Ovary (tissue), 9 donors: ENCODE results near the gene SETD2. TPM values are rescaled to one million over a fixed set of nuclear protein-coding genes. Genes with fewer than 3 reads are reported as not detected.

Source experiments
- DNase-seq, 5 donors: peaks; one replicate each; pipeline ENCODE4 v3.0.0-alpha.2; 2019 to 2020
- H3K27ac ChIP-seq, 2 donors: fragments of 200-600 bp; one replicate each; pipeline versions ENCODE4 v1.5.1 to v1.8.0; 2019 to 2022
- H3K27me3 ChIP-seq: fragments of 200-600 bp; one replicate; pipeline ENCODE4 v1.8.0; 2022
- H3K36me3 ChIP-seq: fragments of 200-600 bp; sonication (generic); one replicate; pipeline ENCODE4 v1.5.1; 2019
- H3K4me1 ChIP-seq: one replicate; pipeline ENCODE4 v1.8.1; 2013; ENCODE audit warnings: mild to moderate bottlenecking, moderate library complexity; ENCODE audit not compliant: insufficient read depth
- H3K4me3 ChIP-seq: fragments of 200-600 bp; sonication (generic); one replicate; pipeline ENCODE4 v1.5.1; 2017
- H3K9me3 ChIP-seq, 2 donors: fragments of 200-600 bp in 1 of 2; sonication (generic) in 1 of 2; one replicate each; pipeline versions ENCODE4 v1.5.1 to v1.8.1; 2013 to 2019; ENCODE audit warnings: mild to moderate bottlenecking in 1 of 2, moderate library complexity in 1 of 2
- CTCF ChIP-seq, 3 donors: fragments of 450-650 bp in 2 of 3; fragments of 200-600 bp in 1 of 3; IDR thresholded peaks; one replicate each; pipeline versions ENCODE4 v1.5.1 to v1.8.0; 2016 to 2022; ENCODE audit warnings: antibody characterized with exemption in 3 of 3, mild to moderate bottlenecking in 1 of 3
- EP300 ChIP-seq: sonication (generic); formaldehyde crosslinking; IDR thresholded peaks from one replicate; pipeline ENCODE4 v1.6.1; 2017; ENCODE audit warnings: antibody characterized with exemption
- POLR2A ChIP-seq: fragments of 450-650 bp; IDR thresholded peaks from one replicate; pipeline ENCODE4 v1.6.1; 2017; ENCODE audit warnings: antibody characterized with exemption, mild to moderate bottlenecking, moderate library complexity
- WGBS, 3 donors: extraction: QIAGEN DNeasy Blood & Tissue Kit in 1 of 3; methylation state at CpG; one replicate each; pipeline versions ENCODE4 v1.1.5 to v1.1.7; 2013 to 2017; 5-methylcytosine and 5-hydroxymethylcytosine counted together
- intact Hi-C, 4 donors: fragments of 100-400 bp; cut with DNase I; formaldehyde crosslinking; loops; one replicate each; pipeline versions ENCODE4 v1.11.0 to v1.15.1; 2022 to 2023
- polyA plus RNA-seq, 2 donors: library from polyadenylated mRNA; stranded (reverse); fragments of 200-250 nt in 1 of 2; fragments of 350-450 nt in 1 of 2; fragmentation: Illumina TruSeq in 1 of 2; extraction: RNeasy Lipid Tissue Mini Kit (QIAGEN cat#74804) in 1 of 2; gene quantifications; one replicate each; pipeline ENCODE4 v1.2.3, GENCODE V29; 2013 to 2014
- total RNA-seq, 7 donors: library from RNA; depleted of rRNA in 2 of 7; stranded (reverse); fragments of >200 nt in 2 of 7; fragmentation: NEBNext Ultra II Directional in 3 of 7; extraction: Animal tissue kit (Norgen Biotek cat#: 25700) in 3 of 7; gene quantifications; one replicate each; pipeline versions ENCODE4 v1.1.0 to v1.2.4, GENCODE V29; 2016 to 2023
- donor health status: DM: no; HTN: no; CAD: no; lungs with moderate emphysema.
- donor health status: DM: no; HTN: no; CAD: no.
- donor health status: Bipolar disorder and iron deficiency.
- donor health status: DM: yes; HTN: yes; CAD: no.
- donor health status: DM: no; HTN: no; CAD: no.
- donor health status: DM: yes; HTN: yes; CAD: no.

SETD2 gene
- total and polyA plus RNA-seq, 9 donors: 22.9 to 62.9 (median 49.2) TPM

- TF ChIP-seq POLR2A: no peak
- no peak for TF ChIP-seq CTCF (IDR thresholded peaks at IDR 0.05)
- TF ChIP-seq EP300: no peak
- Histone ChIP-seq H3K4me3 (no peak overlapping the region), H3K27me3 (no peaks in the 10 kb centered on the region), H3K27ac (no peak overlapping the region), H3K9me3 (no peaks in the 10 kb centered on the region), H3K4me1 (peaks cover 14% of the 10 kb centered on the region), H3K36me3 (no peaks in the 10 kb centered on the region)
- intact Hi-C loops: no loop called here
- 51 to 65% (median 60%) methylated on average over 1 of the region's 1 CpG for WGBS, 3 donors
- no peak for DNase-seq
Observed at GRCh38 chr3:47156396-47156795, 7.5 kb downstream of the SETD2 start.

DNA sequence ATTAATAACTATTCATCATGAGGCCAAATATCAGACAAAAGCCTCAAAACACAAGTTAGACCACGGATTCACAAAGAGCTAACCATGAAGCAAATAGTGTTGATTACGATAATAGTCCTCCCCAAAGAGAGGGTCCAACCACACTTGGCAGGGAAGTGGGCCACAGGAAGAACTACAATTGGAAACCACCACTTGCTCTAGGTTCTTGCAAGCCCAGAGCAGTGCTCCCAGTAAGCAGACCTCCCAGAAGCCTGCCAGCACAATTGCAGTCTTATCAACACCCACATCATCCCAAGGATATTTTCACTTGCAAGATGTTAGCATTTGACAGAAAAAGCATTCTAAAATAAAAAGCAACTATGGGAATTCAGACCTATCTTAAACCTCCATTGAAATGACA lies 11.3 kb downstream of the SETD2 start:
- TF ChIP-seq POLR2A: no peak
- TF ChIP-seq CTCF (IDR thresholded peaks at IDR 0.05): no peak
- no peak for TF ChIP-seq EP300
- Histone ChIP-seq H3K27ac (no peak overlapping the region), H3K27me3 (no peaks in the 10 kb centered on the region), H3K4me1 (peaks cover 8% of the 10 kb centered on the region), H3K36me3 (no peaks in the 10 kb centered on the region), H3K4me3 (no peak overlapping the region), H3K9me3 (no peaks in the 10 kb centered on the region)
- DNase-seq: no peak
- WGBS, 3 donors: 72 to 79% (median 78%) methylated on average over 2 of the region's 2 CpGs
- intact Hi-C loops: no loop called here

GRCh38 chr3:47151836-47152235 lies 12.1 kb downstream of the SETD2 start:
- H3K4me1 ChIP-seq: peaks cover 6% of the 10 kb centered on the region
- no peaks in the 10 kb centered on the region for H3K9me3 ChIP-seq
- no peak for DNase-seq
- H3K27ac ChIP-seq: no peak overlapping the region
- intact Hi-C loops: no loop called here
- no peaks in the 10 kb centered on the region for H3K36me3 ChIP-seq
- 73 to 81% (median 81%) methylated on average over 1 of the region's 1 CpG for WGBS, 3 donors
- H3K4me3 ChIP-seq: no peak overlapping the region
- TF ChIP-seq POLR2A (no peak), EP300 (no peak), CTCF (IDR thresholded peaks at IDR 0.05) (no peak)
- H3K27me3 ChIP-seq: no peaks in the 10 kb centered on the region

DNA sequence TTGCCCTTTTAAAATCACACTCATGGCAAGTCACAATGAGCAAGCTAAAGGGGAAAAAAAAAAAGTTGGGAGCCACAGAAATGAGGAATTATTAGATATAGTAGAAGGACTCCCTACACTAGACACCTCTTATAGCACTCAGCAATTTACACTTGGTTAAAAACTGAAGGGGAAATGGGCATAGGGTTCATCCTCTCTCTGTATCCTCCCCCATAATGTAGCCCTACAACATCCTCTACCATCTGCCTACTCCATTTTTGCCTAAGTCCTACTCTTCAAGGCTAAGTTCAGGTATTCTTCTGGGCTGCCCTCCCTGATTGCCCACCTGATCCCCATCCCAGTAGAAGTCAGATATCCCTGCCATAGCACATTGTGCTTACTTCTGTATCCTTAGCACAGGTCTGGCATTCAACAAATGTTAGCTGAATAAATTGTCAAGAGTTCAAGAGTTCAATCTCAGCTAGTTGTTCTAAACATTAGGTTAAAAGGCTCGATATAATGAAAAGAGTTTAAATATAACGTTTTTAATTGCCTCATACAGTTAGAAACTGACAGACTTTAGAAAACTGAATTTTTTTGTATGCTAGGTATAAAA lies 14.5 kb downstream of the SETD2 start:
- intact Hi-C loops: no loop called here
- H3K9me3 ChIP-seq: no peaks in the 10 kb centered on the region
- no peaks in the 10 kb centered on the region for H3K27me3 ChIP-seq
- no peaks in the 10 kb centered on the region for H3K36me3 ChIP-seq
- H3K27ac ChIP-seq: no peak overlapping the region
- WGBS, 3 donors: 7 to 28% (median 15%) methylated on average over 2 of the region's 2 CpGs
- TF ChIP-seq POLR2A (no peak), CTCF (IDR thresholded peaks at IDR 0.05) (no peak), EP300 (no peak)
- DNase-seq: no peak
- no peak overlapping the region for H3K4me3 ChIP-seq
- peaks cover 6% of the 10 kb centered on the region for H3K4me1 ChIP-seq
